ENCODE results near the gene SUGP1. TPM values are rescaled to one million over a fixed set of nuclear protein-coding genes. Genes with fewer than 3 reads are reported as not detected.

SUGP1 gene
- polyA plus RNA-seq, 3 donors: 17.4 to 38.8 (median 18.1) TPM

GRCh38 chr19:19259741-19260140, 60.6 kb downstream of the SUGP1 start:
- Mint-ChIP-seq H3K27ac (peak overlapping the region in 1 of 7 donors; percentile 30), H3K9me3 (peaks cover 4 to 29% (median 22%) of the 10 kb centered on the region in 7 donors), H3K27me3 (ENCODE audit: low read depth in 3 of 3) (peaks cover 42 to 66% (median 55%) of the 10 kb centered on the region in 3 donors), H3K4me3 (no peak overlapping the region), H3K36me3 (no peaks in the 10 kb centered on the region), H3K4me1 (peaks cover 25% of the 10 kb centered on the region)
- Histone ChIP-seq H4K20me1 (ENCODE audit: insufficient read depth, low read length) (no peaks in the 10 kb centered on the region), H3K4me1 (ENCODE audit: control insufficient read depth in 1 of 2, insufficient read depth in 2 of 2, low read length in 2 of 2) (peaks cover 4 to 15% of the 10 kb centered on the region in 2 donors), H2AFZ (ENCODE audit: insufficient read depth, low read depth, low read length, poor library complexity, severe bottlenecking) (no peak overlapping the region), H3K27ac (ENCODE audit: low read depth in 1 of 2, low read length in 2 of 2) (no peak overlapping the region), H3K4me2 (replicated peaks; ENCODE audit: extremely low read depth, low read length, poor library complexity, severe bottlenecking) (no peak overlapping the region), H3K9ac (ENCODE audit: insufficient read depth, low read length, poor library complexity, severe bottlenecking) (no peak overlapping the region), H3K36me3 (replicated peaks in 1 of 2; ENCODE audit: control insufficient read depth in 1 of 2, insufficient read depth in 2 of 2, low read length in 2 of 2) (no peaks in the 10 kb centered on the region), H3K27me3 (ENCODE audit: control insufficient read depth in 2 of 2, insufficient read depth in 2 of 2, low read length in 2 of 2) (peaks cover 13 to 47% of the 10 kb centered on the region in 2 donors), H3K79me2 (ENCODE audit: insufficient read depth, low read length) (no peaks in the 10 kb centered on the region), H3K4me3 (replicated peaks in 1 of 3; ENCODE audit: low read depth in 2 of 3, low read length in 3 of 3) (no peak overlapping the region), H3K9me3 (replicated peaks in 1 of 2; ENCODE audit: control insufficient read depth in 1 of 2, insufficient read depth in 1 of 2, low read length in 2 of 2) (peaks cover 12 to 28% of the 10 kb centered on the region in 2 donors)
- peak in 2 of 3 donors; percentile 6 to 33 for DNase-seq
- no peak for TF ChIP-seq CTCF (IDR thresholded peaks at IDR 0.05)
- WGBS (ENCODE audit: insufficient coverage): 71% methylated on average over 1 of the region's 2 CpGs
- intact Hi-C loops (cut with micrococcal nuclease): no loop called here

GRCh38 chr19:19258589-19259338, 61.5 kb downstream of the SUGP1 start:
- peaks cover 4 to 29% (median 22%) of the 10 kb centered on the region in 7 donors for H3K9me3 Mint-ChIP-seq
- Histone ChIP-seq H3K36me3 (replicated peaks in 1 of 2; ENCODE audit: control insufficient read depth in 1 of 2, insufficient read depth in 2 of 2, low read length in 2 of 2) (no peaks in the 10 kb centered on the region), H2AFZ (ENCODE audit: insufficient read depth, low read depth, low read length, poor library complexity, severe bottlenecking) (no peak overlapping the region), H3K9ac (ENCODE audit: insufficient read depth, low read length, poor library complexity, severe bottlenecking) (no peak overlapping the region), H3K9me3 (replicated peaks in 1 of 2; ENCODE audit: control insufficient read depth in 1 of 2, insufficient read depth in 1 of 2, low read length in 2 of 2) (peaks cover 12 to 28% of the 10 kb centered on the region in 2 donors), H4K20me1 (ENCODE audit: insufficient read depth, low read length) (no peaks in the 10 kb centered on the region), H3K4me3 (replicated peaks in 1 of 3; ENCODE audit: low read depth in 2 of 3, low read length in 3 of 3) (no peak overlapping the region), H3K4me1 (ENCODE audit: control insufficient read depth in 1 of 2, insufficient read depth in 2 of 2, low read length in 2 of 2) (peaks cover 4 to 15% of the 10 kb centered on the region in 2 donors), H3K79me2 (ENCODE audit: insufficient read depth, low read length) (no peaks in the 10 kb centered on the region), H3K27me3 (ENCODE audit: control insufficient read depth in 2 of 2, insufficient read depth in 2 of 2, low read length in 2 of 2) (peaks cover 13 to 39% of the 10 kb centered on the region in 2 donors), H3K4me2 (replicated peaks; ENCODE audit: extremely low read depth, low read length, poor library complexity, severe bottlenecking) (no peak overlapping the region), H3K27ac (ENCODE audit: low read depth in 1 of 2, low read length in 2 of 2) (no peak overlapping the region)
- DNase-seq: no peak
- H3K27ac Mint-ChIP-seq: no peak overlapping the region
- H3K27me3 Mint-ChIP-seq (ENCODE audit: low read depth in 3 of 3): peaks cover 40 to 58% (median 47%) of the 10 kb centered on the region in 3 donors
- peaks cover 25% of the 10 kb centered on the region for H3K4me1 Mint-ChIP-seq
- intact Hi-C loops (cut with micrococcal nuclease): no loop called here
- H3K36me3 Mint-ChIP-seq: no peaks in the 10 kb centered on the region
- no peak for TF ChIP-seq CTCF (IDR thresholded peaks at IDR 0.05)
- WGBS (ENCODE audit: insufficient coverage): 91% methylated on average over 39 of the region's 41 CpGs
- no peak overlapping the region for H3K4me3 Mint-ChIP-seq

All from CD14-positive monocyte (primary cell).